G401.6 (cell line): ENCODE measurements around the gene CHST4.
"Not testable (repeated sequence)": the region's sequence is repeated elsewhere in the genome, so short reads cannot be mapped to it uniquely, and the experiment has no call there.

Experiments used
- FAIRE-seq: peaks from 2 replicates; lab custom pipeline; 2012; peaks lifted over from hg19 to GRCh38; lab: Jason Lieb, UNC

The CHST4 gene

DNA sequence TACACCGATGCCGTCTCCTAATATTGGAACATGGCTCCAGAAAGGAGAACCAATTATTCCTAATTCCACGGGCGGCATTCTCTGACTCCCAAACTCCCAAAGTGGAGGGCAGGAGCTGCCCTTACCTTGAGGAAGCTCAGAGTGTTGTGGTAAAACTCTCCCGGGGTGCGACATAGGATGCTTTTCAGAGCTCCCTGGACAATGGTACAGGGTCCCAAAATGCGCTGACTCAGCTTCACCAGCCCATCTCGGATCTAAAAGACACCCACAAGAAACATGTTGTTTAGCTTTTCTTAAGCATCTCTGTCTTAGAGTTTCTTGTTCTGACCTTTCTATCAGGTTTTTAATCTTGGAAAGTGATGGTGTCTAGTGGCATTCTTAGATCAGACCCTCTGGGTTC lies 43.9 kb downstream of the CHST4 start:
- no peak for FAIRE-seq

DNA sequence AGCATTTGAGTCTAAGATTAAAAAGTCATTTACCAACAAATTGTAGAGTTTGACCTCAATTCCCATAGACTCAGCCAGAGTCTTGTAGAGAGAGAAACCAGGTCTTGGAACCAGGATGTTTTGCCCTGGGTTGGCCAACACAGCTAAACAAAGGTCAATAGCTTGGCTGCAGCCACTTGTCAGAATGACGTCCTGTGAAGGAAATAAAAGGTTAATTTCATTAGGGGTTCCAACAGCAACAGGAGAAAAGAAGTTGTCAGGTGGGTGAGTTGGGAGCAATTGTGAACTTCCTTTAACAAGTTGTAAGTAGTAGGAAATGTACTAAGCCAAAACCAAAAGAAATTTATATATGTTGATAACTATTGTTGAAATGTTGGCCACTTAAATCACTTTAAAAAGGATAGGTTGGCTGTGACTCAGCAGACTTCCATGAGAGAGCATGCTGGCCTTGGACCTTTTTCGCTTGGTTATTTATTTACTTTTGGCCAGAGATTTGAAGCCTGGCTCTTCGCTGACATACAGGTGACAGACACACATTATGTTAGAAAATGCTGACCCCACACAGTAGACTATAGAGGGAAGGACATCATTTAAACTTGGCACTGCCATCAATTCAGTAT lies 46.4 kb downstream of the CHST4 start:
- FAIRE-seq = no peak

DNA sequence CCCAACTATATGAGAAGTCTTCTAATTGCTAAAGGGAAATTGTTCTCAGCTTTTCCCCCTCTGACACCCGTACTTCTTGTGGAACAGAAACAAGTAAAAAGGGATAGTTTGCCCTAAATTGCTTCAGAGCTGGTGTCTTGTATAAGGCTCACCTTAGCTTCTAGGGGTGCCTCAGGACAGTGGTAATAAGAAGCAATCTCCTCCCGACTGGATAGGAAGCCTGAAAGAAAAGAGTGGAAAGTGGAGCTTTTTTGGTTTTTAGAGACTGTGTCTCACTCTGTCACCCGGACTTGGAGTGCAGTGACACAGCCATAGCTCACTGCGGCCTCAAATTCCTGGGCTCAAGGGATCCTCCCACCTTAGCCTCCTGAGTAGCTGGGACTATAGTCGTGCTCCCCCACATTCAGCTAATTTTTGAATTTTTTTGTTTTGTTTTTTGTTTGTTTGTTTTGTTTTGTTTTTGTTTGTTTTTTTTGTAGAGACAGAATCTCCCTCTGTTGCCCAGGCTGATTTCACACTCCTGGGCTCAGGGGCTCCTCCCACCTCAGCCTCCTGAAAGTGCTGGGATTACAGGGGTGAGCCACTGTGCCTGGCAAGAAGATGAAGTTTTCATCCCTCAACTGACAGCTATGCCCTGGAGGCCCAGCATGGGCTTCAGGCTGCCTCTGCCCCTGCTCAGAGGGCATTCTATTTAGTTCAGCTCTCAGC lies 47.3 kb downstream of the CHST4 start:
- FAIRE-seq = no peak

DNA sequence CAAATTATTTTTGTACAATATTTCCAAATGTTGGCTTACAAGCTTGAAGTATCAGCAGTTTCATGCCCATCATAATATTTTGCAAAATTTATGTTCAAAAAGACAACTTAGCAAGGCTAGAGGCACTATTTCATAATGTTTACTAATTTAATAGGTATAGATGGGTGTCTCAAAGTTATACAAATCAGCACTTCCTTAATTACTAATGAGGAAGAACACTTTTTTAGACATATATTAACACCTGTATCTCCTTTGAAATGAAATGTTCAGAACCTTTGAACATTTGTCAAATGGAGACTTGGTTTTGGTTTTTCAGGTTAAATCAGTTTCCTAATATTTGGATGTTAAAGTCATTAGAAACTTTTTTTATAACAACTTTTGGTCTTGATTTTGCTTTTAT lies 48.5 kb downstream of the CHST4 start:
- FAIRE-seq = peak; percentile 51

DNA sequence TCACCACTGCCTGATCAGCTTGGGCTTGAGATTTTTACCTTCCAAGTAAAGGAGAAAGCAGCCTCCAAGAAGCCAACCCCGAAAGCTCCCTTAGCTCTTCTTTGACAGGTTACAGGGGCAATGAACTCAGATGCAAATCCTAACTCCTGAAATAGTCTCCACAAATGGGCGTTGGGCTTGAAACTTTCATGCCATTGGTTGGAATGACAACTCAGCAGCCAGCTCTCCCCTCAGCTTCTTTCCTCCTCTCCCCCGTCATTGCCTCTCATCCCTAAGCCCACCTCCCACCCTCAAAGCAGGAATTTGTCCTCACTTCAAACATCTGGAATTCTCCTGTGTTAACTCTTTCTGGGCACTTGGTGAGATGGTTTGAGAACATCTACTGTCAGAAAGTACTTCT lies 50.7 kb downstream of the CHST4 start, which contains the start of gene TAT:
TSS of gene TAT (minus strand) at position 122 of the 400 bp plus-strand sequence. CDS start 677 bp downstream, outside the sequence.
- FAIRE-seq = no peak

DNA sequence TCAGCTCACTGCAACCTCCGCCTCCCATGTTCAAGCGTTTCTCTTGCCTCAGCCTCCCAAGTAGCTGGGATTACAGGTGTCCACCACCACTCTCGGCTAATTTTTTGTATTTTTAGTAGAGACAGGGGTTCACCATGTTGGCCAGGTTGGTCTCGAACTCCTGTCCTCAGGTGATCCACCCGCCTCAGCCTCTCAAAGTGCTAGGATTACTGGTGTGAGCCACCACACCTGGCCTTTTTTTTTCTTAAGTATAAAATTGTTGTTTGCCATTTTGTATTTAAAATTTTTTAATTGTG lies 56.3 kb downstream of the CHST4 start:
- not testable (repeated sequence) for FAIRE-seq

DNA sequence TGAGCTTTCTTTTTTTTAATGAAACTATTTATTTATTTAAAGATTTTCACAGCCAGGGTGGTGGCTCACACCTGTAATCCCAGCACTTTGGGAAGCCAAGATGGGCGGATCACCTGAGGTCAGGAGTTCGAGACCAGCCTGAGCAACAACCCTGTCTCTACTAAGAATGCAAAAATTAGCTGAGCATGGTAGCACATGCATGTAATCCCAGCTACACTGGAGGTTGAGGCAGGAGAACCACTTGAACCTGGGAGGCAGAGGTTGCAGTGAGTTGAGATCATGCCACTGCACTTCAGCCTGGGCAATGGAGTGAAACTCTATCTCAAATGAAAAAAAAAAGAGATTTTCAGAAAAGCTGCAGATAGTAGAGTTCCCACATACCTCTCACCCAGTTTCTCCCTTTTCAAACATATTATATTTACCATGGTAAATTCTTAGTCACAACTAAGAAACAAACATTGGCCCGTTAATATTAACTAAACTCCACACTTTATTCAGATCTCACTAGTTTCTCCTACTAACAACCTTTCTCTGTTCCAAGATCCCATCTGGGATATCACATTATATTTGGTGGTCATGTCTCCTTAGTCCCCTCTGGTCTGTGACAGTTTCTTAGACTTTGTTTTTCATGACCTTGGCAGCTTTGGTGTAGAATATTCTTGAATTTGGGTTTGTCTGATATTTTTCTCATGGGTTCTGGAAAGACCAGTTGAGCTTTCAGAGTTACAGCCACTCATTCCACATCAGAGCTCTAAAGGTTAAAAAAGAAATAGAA lies 58.5 kb downstream of the CHST4 start:
- no peak for FAIRE-seq

DNA sequence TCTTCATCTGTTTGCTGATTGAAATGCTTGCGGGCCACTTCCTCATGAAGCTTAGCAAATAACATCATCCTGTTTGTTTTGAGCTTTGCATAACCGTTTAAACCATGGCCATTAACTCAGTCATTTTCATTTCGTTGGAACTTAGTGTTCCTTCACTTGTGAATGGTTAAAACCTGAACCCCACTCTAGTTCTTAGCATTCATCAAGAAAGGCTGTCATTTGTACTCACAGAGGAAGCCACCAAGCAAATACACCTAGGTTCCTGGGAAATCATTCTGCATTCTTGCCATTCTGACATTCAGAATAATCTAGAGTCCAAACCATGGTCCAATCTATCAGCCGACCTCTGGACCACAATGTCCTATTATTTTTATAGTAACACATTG lies 59.1 kb downstream of the CHST4 start:
- FAIRE-seq = no peak
